Right atrium auricular region (tissue), 2 donors: ENCODE measurements around the gene GARNL3. TPM values are rescaled to one million over a fixed set of nuclear protein-coding genes. Genes with fewer than 3 reads are reported as not detected.

Experiments used
- DNase-seq: peaks from one replicate; pipeline ENCODE4 v3.0.0-alpha.2; 2019; ENCODE audit warnings: low spot score
- H3K27ac ChIP-seq, 2 donors: fragments of 200-600 bp; sonication (generic); 1 replicate in 1 of 2; 2 replicates in 1 of 2; pipeline ENCODE4 v1.5.1; 2016 to 2019
- H3K27me3 ChIP-seq, 2 donors: fragments of 200-600 bp; sonication (generic); one replicate each; pipeline versions ENCODE4 v1.5.1 to v1.6.0; 2017 to 2019
- H3K36me3 ChIP-seq: fragments of 200-600 bp; sonication (generic); one replicate; pipeline ENCODE4 v1.5.1; 2016
- H3K4me1 ChIP-seq, 2 donors: fragments of 200-600 bp; sonication (generic); one replicate each; pipeline versions ENCODE4 v1.5.1 to v1.6.0; 2017 to 2019
- H3K4me3 ChIP-seq, 2 donors: fragments of 200-600 bp; sonication (generic); 1 replicate in 1 of 2; 2 replicates in 1 of 2; pipeline ENCODE4 v1.5.1; 2017 to 2019; ENCODE audit warnings: mild to moderate bottlenecking in 1 of 2, moderate library complexity in 1 of 2
- H3K9me3 ChIP-seq, 2 donors: fragments of 200-600 bp; sonication (generic); one replicate each; pipeline ENCODE4 v1.5.1; 2019
- CTCF ChIP-seq, 2 donors: fragments of 200-600 bp; sonication (generic); IDR thresholded peaks; one replicate each; pipeline ENCODE4 v1.5.1; 2019; ENCODE audit warnings: antibody characterized with exemption in 2 of 2
- total RNA-seq, 2 donors: library from RNA; depleted of rRNA; stranded (reverse); fragments of >200 nt; gene quantifications; one replicate each; pipeline ENCODE4 v1.1.0, GENCODE V29; 2016

The GARNL3 gene
- total RNA-seq, 2 donors from 2014 or later = 8.9 to 17.7 TPM

GRCh38 chr9:127232833-127233549 lies 31.6 kb upstream of the GARNL3 start:
- no peak overlapping the region for H3K4me3 ChIP-seq
- no peak for TF ChIP-seq CTCF (IDR thresholded peaks at IDR 0.05)
- no peaks in the 10 kb centered on the region for H3K27me3 ChIP-seq
- no peak for DNase-seq
- peaks cover 7% of the 10 kb centered on the region for H3K36me3 ChIP-seq
- H3K9me3 ChIP-seq = no peaks in the 10 kb centered on the region
- H3K27ac ChIP-seq = no peak overlapping the region
- H3K4me1 ChIP-seq = peaks cover 0 to 3% of the 10 kb centered on the region in 2 donors

GRCh38 chr9:127233550-127233949 lies 31.0 kb upstream of the GARNL3 start:
- H3K4me1 ChIP-seq = peaks cover 0 to 3% of the 10 kb centered on the region in 2 donors
- H3K9me3 ChIP-seq = no peaks in the 10 kb centered on the region
- H3K36me3 ChIP-seq = peaks cover 7% of the 10 kb centered on the region
- H3K27me3 ChIP-seq = no peaks in the 10 kb centered on the region
- TF ChIP-seq CTCF (IDR thresholded peaks at IDR 0.05) = no peak
- peak overlapping the region; percentile 8 to 35 for H3K27ac ChIP-seq
- no peak overlapping the region for H3K4me3 ChIP-seq
- no peak for DNase-seq

GRCh38 chr9:127233989-127234388 lies 30.6 kb upstream of the GARNL3 start:
- peaks cover 7% of the 10 kb centered on the region for H3K36me3 ChIP-seq
- H3K27me3 ChIP-seq = no peaks in the 10 kb centered on the region
- H3K9me3 ChIP-seq = no peaks in the 10 kb centered on the region
- H3K4me1 ChIP-seq = peaks cover 0 to 3% of the 10 kb centered on the region in 2 donors
- no peak for DNase-seq
- peak overlapping the region; percentile 8 to 35 for H3K27ac ChIP-seq
- no peak for TF ChIP-seq CTCF (IDR thresholded peaks at IDR 0.05)
- H3K4me3 ChIP-seq = no peak overlapping the region

- H3K27ac ChIP-seq = no peak overlapping the region
- no peak for TF ChIP-seq CTCF (IDR thresholded peaks at IDR 0.05)
- H3K4me1 ChIP-seq = peaks cover 0 to 3% of the 10 kb centered on the region in 2 donors
- no peaks in the 10 kb centered on the region for H3K27me3 ChIP-seq
- no peak for DNase-seq
- H3K9me3 ChIP-seq = no peaks in the 10 kb centered on the region
- H3K36me3 ChIP-seq = peaks cover 7% of the 10 kb centered on the region
- H3K4me3 ChIP-seq = no peak overlapping the region
Measured at GRCh38 chr9:127237801-127238200, 26.8 kb upstream of the GARNL3 start.

GRCh38 chr9:127241354-127241753 lies 23.2 kb upstream of the GARNL3 start:
- no peaks in the 10 kb centered on the region for H3K9me3 ChIP-seq
- peaks cover 7% of the 10 kb centered on the region for H3K36me3 ChIP-seq
- no peak overlapping the region for H3K27ac ChIP-seq
- H3K4me1 ChIP-seq = peaks cover 0 to 13% of the 10 kb centered on the region in 2 donors
- no peak overlapping the region for H3K4me3 ChIP-seq
- no peaks in the 10 kb centered on the region for H3K27me3 ChIP-seq
- no peak for TF ChIP-seq CTCF (IDR thresholded peaks at IDR 0.05)
- no peak for DNase-seq
